ENCODE data around the gene PLA2G3.

DNA sequence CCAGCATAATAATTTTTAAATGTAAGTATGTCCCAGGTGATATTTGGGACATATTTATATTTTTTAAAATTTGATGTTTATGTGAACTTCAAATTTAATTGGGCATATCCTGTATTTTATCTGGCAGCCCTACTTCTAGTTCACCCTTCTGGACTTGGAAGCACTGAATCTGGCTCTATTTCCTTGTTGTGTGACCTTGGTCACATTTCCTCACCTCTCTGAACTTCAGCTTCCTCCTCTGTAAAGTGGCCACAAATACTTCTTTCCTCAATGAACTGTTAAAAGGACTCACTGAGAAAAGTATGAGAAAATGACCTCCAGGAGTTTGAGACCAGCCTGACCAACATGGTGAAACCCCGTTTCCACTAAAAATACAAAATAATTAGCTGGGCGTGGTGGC lies 11.6 kb upstream of the PLA2G3 start:
- TF ChIP-seq, protein P1, sequence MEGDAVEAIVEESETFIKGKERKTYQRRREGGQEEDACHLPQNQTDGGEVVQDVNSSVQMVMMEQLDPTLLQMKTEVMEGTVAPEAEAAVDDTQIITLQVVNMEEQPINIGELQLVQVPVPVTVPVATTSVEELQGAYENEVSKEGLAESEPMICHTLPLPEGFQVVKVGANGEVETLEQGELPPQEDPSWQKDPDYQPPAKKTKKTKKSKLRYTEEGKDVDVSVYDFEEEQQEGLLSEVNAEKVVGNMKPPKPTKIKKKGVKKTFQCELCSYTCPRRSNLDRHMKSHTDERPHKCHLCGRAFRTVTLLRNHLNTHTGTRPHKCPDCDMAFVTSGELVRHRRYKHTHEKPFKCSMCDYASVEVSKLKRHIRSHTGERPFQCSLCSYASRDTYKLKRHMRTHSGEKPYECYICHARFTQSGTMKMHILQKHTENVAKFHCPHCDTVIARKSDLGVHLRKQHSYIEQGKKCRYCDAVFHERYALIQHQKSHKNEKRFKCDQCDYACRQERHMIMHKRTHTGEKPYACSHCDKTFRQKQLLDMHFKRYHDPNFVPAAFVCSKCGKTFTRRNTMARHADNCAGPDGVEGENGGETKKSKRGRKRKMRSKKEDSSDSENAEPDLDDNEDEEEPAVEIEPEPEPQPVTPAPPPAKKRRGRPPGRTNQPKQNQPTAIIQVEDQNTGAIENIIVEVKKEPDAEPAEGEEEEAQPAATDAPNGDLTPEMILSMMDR (conservative IDR thresholded peaks at IDR 0.05; ENCODE audit: low read length), result no peak
- no peak for TF ChIP-seq EZH2phosphoT487 (IDR thresholded peaks at IDR 0.05; ENCODE audit: borderline replicate concordance)
